Mucosa of gallbladder (tissue), 1 donor: ENCODE measurements around the gene GRK5. TPM values are rescaled to one million over a fixed set of nuclear protein-coding genes. Genes with fewer than 3 reads are reported as not detected.
A peak's percentile ranks its signal among the peaks of the same experiment; 100 is the strongest.
"Not testable (repeated sequence)": the region's sequence is repeated elsewhere in the genome, so short reads cannot be mapped to it uniquely, and the experiment has no call there.

ENCODE experiments used
- DNase-seq: peaks from one replicate; pipeline ENCODE4 v3.0.0-alpha.2; 2020; ENCODE audit warnings: low spot score
- total RNA-seq: library from RNA; stranded (reverse); gene quantifications from one replicate; pipeline ENCODE4 v1.2.1, GENCODE V29; 2021
- donor health status: DM: no; HTN: no; CAD: no.

The GRK5 gene
- total RNA-seq, result 21.1 TPM

DNA sequence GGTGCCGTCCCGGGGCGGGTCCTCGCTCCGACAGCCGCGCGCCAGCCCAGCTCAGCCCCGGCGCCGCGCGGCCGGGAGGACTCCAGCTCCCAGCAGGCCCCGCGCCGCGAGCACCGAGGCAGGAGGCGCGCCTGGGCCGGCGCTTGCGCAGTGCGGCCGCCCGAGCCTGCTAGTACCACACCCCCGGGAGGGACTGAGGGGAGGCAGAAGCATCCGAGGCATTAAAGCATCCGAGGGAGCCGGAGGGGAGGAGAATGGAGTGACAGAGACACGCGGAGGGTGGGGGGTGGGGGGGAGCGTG is at the start of gene GRK5:
TSS of gene GRK5 (plus strand) at position 206 of the 301 bp plus-strand sequence. CDS start 347 bp downstream, outside the sequence.
- peak; percentile 94 for DNase-seq

DNA sequence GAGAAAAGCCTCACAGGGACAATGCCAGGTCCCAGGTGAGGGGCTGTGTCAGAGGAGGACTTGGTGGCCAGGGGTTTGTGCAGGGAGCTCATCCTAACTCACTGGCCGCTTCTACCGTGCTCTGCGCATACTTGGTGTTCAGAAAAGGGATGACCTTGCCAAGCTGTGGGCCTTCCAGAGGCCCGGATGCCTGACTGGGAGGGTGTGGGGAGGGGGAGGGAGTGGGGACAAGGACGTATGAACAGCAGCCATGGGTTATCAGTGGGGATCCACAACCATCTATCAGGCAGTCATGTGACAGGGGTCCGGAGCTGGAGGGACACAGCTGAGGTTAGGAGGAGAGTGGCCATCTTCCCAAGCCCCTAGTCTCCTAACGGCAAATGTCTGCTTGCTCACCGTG is 48.0 kb upstream of the GRK5 start:
- DNase-seq, result no peak

DNA sequence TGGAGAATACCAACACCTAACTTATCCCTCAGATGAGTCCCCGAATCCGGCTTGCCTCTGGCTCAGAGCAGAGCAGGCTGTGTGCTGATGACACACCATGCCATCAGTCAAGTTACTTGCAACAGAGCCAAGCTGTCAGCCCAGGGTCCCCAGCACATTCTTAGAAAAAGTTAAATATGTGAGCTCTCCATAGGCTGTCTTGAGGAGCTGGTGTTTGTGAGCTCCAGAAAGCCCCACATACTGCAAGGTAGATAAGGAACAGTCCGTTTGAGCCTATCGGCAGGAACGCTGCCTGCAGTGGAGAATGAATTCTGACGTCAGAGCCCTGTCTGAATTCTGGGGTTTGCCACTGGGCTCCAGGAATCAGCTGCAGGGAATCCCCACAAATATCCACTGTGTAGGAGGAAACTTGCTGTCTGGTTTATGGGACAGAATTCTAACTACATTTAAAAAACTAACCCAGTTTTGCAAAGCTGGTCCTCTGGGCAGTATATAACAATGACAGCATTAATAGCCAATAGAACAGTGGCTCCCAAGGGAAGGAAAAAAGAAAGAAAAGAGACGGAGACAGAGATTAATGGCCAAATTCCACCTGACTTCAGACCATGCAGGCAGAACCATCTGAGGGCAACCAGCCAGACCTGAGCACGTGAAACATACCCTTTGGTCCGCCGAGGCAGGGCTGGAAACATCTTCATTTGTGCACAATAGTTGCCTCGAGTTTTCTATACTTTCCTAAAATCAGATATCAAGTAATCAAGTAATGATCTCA is 45.5 kb upstream of the GRK5 start:
- DNase-seq, result no peak

DNA sequence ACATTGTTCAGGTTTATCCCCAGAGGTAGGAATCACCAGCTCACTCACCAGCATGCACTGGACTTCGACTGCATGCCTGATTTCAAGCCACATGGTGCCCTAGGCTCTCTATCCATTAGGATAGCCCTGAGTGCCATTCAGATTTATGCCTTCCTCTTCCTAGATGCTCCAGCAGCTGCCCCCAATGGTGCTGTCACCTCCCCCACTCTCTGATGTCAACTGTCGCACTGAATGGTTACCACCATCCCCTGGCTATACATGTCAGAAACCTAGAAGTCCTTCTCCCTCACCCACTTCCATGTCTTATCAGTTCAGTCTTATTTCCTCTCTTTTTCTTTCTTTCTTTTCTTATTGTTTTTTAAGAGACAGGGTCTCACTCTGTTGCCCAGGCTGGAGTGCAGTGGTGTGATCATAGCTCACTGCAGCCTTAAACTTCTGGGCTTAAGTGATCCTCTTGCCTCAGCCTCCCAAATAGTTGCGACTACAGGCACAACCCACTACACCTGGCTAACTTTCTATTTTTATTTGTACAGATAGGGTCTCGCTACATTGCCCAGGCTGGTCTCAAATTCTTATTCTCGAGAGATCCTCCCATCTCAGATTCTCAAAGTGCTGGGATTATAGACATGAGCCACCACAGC is 44.8 kb upstream of the GRK5 start:
- no peak for DNase-seq

DNA sequence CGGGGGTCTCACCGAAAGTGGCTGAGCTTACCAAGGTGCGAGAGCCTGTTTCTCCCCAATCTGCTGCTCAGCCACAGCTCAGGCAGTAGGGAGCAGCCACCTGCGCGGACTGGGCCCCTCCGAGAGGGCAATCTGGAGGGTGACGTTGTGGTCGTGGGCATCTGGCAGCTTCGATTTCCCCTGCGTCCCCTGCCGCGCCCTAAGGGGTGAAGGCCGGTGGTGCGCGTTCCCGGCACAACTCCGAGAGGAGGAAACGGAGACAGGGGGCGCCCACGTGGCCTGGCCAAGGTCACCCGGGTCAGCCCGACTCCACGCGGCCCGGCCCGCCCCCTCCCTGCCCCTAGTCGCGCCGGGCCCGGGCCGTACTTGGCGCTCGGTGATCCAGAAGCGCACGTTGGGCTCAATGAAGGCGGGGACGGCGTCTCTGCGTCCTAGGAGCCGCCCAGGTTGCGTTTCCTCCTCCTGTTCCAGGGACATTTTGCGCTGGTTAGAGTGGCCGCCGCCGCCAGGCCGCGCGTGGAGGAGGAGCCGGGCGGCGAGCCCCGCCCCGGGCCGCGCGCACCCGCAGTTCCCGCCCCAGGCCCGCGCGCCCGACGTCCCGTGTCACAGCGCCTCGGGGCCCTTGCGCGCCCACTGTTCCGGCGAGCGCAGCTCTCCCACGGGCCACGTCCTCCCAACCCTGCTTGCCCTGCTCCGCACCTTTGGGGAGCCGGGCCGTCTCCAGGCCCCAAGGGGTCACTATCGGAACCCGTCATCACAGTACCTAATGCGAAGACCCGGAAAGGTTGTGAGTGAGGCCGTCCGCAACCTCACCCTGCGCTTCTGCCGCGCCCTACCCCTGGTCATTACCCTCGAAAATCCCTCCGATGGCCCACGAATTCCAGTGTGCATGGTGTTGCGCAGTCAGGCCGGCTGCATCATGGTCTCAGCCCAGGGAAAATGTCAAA is 41.9 kb upstream of the GRK5 start, which contains the start of gene SFXN4:
TSS of gene SFXN4 (minus strand) at position 544 of the 947 bp plus-strand sequence. CDS start at position 477, 67 bp downstream.
- DNase-seq, result peak; percentile 72

DNA sequence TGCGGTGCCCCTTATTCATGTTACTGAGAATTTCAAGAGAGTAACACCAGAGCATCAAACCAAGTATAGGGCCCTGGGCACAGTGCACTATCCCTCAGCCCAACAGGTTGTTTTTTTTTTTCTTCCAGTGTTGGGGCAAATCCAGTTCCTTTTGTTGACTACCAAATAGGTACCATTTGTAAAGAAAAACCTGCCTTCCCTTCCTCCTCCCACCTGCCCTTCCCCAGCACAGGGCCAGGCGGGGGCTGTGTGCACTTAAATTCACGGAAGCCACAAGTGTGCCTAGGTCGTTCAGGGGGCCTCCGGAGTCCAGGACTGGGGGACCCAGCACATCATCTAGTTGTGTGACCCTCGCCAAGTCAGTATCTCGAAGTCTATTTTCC is 41.3 kb upstream of the GRK5 start:
- DNase-seq, result no peak

DNA sequence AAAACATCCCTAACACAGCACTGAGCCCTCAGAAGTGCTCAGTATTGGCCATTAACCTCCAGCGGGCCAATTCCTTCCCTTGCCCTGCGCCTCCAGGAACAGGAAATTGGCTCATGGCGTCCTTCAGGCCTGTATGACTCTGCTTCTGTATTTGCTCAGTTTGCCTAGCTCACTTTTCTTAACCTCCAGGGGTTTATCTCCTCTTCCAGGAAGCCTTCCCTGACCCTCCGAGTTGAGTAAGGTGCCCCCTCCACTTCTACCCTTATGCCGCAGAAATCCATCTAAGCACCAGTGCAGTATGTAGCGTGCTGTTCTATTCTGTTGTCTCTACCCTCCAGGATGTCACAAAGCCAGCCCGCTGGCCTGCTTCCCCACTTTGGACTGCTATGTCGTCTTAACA is 40.8 kb upstream of the GRK5 start:
- no peak for DNase-seq

DNA sequence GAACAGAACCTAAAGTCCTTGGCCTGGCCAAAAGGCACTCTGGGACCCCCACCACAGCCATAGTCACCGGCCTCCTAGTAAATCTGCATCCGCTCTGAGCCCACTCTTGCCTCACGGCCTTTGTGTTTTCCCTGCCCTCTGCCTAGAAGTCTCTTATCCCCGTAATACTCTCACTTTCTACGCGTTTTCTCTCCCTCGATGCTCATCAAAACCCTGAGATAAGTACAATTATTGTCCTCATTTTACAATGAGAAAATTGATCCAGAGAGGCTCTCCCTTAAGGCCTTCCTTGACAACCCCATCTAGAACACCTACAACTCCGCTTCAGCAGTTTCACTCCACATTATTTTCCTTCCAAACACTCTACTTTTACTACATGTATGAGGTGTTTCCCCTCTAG is 40.3 kb upstream of the GRK5 start:
- DNase-seq, result no peak

DNA sequence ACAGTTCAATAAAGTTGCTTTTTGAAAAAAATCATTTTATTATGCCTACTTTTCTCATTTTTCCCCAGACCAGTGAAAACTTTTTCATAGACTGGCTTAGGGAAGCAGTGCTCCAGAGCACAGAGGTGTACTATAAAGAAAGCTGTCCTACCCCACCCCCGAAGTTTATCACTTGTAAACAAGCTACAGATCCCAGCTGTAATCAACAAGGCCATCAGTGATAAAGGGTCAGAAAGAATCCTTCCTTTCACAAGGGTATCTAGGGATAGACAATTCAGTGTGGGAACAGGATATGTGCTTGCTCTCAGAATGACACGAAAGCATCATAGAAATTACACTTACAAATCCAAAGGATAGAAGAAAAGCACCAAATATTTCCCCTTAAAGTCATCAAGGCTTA is 33.3 kb upstream of the GRK5 start:
- DNase-seq, result no peak

DNA sequence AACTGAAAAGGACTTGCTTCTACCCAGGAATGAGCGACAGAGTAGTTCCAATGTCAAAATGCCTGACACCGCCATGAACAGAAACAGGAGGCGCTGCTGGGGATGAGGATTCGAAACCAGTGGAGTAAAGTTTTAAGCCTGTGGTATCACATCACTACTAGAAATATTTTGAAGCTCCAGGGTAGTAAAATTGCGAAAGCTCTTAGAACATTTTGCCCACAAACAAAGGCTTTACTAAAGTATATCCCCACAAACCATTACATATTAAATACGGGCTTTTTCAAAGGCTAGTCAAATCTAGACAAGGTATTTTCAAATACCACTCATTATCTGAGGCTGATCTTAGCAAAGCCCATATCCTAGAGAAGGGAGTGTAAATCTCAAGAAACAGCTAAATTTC is 31.2 kb upstream of the GRK5 start:
- DNase-seq, result no peak

DNA sequence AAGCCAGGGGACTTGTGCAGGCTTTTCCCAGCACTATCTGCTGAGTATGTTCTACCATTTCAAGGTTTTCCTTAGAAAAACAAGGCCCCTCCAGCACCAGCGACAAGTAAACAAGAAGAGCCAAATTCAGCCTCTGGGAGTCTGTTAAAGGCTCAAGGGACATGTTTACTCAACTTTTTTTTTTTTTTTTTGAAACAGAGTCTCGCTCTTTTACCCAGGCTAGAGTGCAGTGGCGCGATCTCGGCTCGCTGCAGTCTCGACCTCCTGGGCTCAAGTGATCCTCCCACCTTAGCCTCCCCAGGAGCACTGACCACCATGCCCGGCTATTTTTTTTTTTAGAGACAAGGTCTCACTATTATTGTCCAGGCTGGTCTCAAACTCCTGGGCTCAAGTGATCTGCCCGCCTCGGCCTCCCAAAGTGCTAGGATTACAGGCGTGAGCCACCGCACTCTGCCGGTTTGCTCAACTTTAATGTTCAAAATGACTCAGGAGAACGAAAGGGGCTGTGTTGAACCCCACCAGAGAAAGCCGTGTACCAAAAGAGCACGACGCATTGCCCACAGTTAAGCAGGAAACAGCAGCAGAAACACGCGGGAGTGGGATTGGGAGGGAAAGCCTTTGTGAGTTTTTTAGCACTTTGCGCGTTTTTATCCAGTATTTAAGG is 29.5 kb upstream of the GRK5 start:
- no peak for DNase-seq

DNA sequence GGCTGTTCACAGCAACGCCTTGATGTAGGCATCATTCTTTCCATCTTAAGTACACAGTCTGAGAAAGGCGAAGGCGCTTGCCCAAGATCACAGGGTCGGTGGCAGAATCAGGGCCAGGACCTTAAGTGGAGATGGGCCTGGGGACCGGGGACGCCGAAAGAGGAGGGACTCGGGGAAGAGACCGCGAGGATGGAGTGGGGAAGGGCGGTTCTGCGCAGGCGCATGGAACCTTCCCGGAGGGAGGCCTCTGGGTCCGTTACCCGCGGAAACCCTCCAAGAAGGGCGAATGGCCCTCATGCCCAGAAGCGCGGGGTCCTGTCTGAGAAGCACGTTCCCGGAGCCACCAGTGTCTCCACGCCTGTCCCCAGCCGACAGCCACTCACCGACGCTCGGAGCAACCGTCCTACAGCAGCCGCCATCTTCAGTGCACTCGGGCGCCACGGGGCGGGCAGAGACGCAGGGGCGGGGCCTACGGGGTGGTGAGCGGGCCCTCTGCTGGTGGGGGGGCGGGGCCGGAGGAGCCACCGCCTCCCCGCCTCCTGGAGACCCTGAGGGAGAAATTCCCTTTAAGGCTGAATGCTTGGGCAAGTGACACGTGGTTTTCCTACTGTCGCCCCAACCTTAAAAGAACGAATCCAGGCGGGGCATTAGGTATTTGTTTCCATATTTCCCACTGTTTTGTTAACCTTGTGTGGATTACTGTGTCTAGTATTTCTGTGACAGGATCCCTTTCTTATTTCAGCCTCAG is 28.8 kb upstream of the GRK5 start, which contains the start of gene PRDX3:
TSS of gene PRDX3 (minus strand) at position 441 of the 748 bp plus-strand sequence. CDS start at position 419, 22 bp downstream.
- peak; percentile 90 for DNase-seq

DNA sequence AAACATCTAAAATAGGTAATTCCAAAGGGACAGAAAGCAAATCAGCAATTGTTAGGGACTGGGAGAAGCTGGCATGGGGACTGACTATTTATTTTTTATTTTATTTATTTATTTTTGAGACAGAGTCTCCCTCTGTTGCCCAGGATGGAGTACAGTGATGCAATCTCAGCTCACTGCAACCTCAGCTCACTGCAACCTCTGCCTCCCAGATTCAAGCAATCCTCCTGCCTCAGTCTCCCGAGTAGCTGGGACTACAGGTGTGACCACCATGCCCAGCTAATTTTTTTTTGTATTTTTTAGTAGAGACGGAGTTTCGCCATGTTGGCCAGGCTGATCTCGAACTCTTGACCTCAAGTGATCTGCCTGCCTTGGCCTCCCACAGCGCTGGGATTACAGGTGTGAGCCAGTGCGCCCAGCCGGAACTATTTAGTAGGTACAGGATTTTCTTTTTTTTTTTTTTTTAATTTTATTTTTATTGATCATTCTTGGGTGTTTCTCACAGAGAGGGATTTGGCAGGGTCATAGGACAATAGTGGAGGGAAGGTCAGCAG is 26.4 kb upstream of the GRK5 start:
- DNase-seq, result not testable (repeated sequence)

DNA sequence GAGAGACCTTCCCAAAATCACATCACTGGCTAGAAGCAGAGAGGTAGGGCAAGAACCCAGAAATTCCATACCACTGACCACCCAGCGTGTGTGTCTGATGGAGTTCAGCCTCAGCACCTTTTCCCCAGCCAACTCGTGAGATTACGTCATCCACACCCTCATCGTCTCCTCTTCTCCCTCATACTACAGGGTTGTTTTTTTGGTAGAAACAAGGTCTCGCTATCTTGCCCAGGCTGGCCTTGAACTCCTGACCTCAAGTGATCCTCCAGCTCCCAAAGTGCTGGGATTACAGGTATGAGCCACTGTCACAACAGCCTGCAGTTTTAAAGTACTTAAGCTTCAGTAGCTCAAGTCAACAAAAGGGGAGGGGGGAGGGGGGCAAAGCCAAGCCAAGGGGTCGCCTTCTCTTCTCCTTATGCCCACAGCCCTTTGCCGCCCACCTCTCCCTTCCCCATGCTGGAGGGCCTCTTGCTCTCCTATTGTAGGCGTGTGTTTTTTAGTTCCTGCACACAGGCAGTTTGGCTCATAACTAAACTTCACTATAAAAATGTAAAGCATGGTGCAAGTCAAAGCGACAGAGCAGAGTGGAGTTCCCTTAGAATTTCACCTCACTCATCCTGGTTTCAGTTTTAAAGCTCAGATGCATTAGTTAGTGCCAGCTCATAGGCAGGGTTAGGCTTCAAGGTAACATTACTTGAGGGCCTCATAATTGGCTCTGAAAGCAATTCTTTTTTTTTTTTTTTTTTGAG is 23.5 kb upstream of the GRK5 start:
- no peak for DNase-seq

DNA sequence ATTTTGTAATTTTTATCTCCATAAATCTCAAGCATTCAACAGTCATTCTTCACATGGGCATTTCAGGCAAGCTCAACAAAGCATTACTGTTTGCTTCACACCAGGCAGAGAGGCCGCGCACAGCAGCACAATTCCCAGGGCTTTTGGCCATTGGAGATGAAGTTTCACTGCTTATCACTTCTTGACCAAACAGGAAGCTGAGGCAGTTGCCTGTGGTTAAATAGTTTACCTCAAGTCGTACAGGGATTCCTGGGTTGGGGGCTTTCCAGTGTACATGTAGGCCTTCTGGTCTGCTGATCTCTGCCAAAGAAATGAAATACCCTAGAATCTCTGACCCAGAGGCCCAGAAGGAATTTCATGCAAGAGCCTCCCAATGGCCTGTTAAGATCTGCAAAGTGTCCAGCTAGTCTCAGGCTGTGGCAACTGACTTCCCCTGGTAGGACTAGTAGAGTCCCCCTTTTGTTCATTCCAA is 17.5 kb upstream of the GRK5 start:
- no peak for DNase-seq

DNA sequence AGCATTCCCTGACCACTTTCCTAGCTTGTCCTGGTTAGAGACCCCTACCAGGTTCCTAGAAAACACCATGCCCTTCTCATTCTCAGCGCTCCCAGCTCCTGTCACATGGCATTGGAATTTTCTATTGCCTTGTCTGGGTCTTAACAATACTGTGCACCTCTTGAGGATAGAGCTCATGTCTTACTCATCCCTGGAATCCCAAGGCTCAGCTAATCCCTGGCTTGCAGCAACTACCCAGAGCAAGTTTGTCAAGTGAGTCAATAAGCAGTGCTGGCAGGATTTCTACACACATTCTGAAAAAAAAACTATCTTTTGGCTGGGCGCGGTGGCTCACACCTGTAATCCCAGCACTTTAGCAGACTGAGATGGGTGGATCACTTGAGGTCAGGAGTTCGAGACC is 17.0 kb upstream of the GRK5 start:
- DNase-seq, result no peak

DNA sequence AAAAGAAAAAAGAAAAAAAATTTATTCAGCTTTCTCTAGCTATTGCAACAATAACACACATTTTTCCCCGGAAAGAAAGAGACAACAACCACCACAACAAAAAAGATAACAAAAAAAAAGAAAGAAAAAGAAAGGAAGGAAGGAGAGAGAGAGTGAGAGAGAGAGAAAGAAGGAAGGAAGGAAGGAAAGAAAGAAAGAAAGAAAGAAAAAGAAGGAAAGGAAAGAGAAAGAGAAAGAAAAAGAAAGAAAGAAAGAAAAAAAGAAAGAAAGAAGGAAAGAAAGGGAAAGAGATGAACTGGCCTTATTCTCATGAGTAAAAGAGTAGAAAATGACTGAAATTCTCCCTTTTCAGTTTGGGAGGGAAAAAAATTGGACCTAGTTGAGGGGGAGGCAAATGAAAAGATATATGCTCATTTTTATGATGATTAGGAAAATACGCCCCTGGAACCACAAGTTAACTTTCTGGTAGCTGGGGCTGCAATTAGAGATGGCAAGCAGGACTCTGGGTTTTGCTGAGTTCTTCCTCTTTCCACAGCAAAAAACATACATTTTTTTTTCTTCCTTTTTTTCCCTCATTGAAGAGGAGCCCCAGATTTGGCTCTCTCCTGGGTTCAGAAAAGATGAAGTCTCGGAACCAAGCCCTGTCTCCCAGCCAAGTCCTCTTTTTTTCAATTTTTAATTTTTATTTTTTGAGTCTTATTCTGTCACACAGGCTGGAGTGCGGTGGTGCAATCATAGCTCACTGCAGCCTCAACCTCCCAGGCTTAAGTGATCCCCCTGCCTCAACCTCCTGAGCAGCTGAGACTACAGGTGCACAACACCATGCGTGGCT is 16.2 kb upstream of the GRK5 start:
- DNase-seq, result no peak

DNA sequence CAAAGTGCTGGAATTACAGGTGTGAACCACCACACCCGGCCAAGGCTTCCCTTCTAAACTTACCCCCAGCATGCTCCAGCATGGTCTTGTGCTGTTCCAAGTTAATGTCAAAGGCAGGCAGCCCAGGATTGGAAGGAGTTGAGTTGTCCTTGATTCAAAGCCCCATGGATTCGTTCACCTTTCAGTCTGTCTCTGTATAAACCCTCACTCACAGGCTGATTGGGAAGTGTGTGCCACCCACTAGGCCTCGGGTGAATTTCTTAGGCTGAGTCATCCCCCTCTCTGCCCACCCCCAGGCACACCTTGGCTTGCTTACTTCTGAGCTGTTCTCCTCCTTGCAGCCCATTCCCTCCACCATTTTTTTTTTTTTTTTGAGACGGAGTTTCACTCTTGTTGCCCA is 15.5 kb upstream of the GRK5 start:
- DNase-seq, result no peak

DNA sequence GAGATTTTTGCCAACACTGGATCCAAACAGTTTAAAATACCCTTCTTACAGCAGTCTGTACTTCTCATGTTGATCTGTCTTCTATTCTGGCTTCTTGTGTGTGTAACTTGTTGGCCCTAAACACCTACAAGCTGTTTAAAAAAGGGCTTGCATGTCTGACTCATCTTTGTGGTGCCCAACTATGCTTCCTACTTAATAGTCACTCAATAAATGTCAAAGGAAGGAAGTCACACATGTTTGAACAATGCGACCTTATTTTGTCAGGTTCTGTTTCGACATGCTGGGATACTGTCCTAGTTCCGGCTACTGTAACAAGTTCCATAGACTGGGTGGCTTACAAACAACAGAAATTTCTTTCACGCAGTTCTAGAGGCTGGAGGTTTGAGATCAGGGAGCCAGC is 9.4 kb upstream of the GRK5 start:
- DNase-seq, result no peak
